MM.1S (cell line): ENCODE data around the gene RNASE13.

Source experiments
- EZH2 ChIP-seq: fragments of 300-600 bp; sonication (generic); optimal IDR thresholded peaks from 2 replicates; pipeline ENCODE3; 2017; ENCODE audit warnings: low read depth, mild to moderate bottlenecking, antibody characterized with exemption, low read length, mixed read lengths
- TF ChIP-seq, protein P1 (sequence below): fragments of 300-600 bp; sonication (generic); IDR thresholded peaks from 2 replicates; pipeline ENCODE4 v1.5.1; 2016; ENCODE audit warnings: antibody characterized with exemption, low read length, mixed read lengths

GRCh38 chr14:21036751-21037150 is 2.1 kb upstream of the RNASE13 start:
- TF ChIP-seq, protein P1, sequence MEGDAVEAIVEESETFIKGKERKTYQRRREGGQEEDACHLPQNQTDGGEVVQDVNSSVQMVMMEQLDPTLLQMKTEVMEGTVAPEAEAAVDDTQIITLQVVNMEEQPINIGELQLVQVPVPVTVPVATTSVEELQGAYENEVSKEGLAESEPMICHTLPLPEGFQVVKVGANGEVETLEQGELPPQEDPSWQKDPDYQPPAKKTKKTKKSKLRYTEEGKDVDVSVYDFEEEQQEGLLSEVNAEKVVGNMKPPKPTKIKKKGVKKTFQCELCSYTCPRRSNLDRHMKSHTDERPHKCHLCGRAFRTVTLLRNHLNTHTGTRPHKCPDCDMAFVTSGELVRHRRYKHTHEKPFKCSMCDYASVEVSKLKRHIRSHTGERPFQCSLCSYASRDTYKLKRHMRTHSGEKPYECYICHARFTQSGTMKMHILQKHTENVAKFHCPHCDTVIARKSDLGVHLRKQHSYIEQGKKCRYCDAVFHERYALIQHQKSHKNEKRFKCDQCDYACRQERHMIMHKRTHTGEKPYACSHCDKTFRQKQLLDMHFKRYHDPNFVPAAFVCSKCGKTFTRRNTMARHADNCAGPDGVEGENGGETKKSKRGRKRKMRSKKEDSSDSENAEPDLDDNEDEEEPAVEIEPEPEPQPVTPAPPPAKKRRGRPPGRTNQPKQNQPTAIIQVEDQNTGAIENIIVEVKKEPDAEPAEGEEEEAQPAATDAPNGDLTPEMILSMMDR, result no peak
- no peak for TF ChIP-seq EZH2
